ENCODE data around the gene ALG14.
A peak's percentile ranks its signal among the peaks of the same experiment; 100 is the strongest.

The ALG14 gene

DNA sequence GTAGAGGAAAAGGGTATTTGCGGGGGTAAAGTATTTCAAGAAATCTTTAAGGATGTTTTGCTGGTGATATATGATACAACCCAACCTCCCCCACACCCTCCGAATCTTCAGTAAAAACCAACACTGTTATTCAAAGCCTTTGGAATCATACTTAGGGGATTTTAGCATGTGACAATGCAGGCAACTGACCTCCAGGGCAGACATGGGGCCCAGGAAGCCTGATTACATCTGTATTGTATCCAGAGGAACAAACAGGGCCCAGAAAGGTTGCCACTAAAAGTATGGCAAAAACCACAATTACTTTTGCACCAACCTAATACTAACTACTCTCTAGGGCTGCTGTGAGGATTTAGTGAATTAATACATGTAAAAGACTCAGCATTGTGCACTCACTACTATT, 102.0 kb downstream of the ALG14 start:
- ATAC-seq (ENCODE audit: insufficient read depth, low read depth) (no peak), DNase-seq (no peak)
- H2AFZ ChIP-seq (ENCODE audit: low read depth, low read length), result no peak overlapping the region
- H3K27me3 ChIP-seq (ENCODE audit: insufficient read depth, low read length, poor library complexity), result no peaks in the 10 kb centered on the region
- H3K4me2 ChIP-seq (ENCODE audit: insufficient read depth, low read length), result no peak overlapping the region
- TF ChIP-seq, protein P1, sequence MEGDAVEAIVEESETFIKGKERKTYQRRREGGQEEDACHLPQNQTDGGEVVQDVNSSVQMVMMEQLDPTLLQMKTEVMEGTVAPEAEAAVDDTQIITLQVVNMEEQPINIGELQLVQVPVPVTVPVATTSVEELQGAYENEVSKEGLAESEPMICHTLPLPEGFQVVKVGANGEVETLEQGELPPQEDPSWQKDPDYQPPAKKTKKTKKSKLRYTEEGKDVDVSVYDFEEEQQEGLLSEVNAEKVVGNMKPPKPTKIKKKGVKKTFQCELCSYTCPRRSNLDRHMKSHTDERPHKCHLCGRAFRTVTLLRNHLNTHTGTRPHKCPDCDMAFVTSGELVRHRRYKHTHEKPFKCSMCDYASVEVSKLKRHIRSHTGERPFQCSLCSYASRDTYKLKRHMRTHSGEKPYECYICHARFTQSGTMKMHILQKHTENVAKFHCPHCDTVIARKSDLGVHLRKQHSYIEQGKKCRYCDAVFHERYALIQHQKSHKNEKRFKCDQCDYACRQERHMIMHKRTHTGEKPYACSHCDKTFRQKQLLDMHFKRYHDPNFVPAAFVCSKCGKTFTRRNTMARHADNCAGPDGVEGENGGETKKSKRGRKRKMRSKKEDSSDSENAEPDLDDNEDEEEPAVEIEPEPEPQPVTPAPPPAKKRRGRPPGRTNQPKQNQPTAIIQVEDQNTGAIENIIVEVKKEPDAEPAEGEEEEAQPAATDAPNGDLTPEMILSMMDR (IDR thresholded peaks at IDR 0.05; ENCODE audit: borderline replicate concordance, extremely low read depth, low read length, poor library complexity, severe bottlenecking), result no peak
- TF ChIP-seq EZH2 (IDR thresholded peaks at IDR 0.05; ENCODE audit: borderline replicate concordance, low read depth, low read length, severe bottlenecking), result no peak
- no peaks in the 10 kb centered on the region for H3K4me1 ChIP-seq (ENCODE audit: insufficient read depth, low read length)
- H3K9ac ChIP-seq (ENCODE audit: low read depth, low read length), result no peak overlapping the region
- no peaks in the 10 kb centered on the region for H3K36me3 ChIP-seq (ENCODE audit: insufficient read depth, low read length)
- no peak overlapping the region for H3K4me3 ChIP-seq (ENCODE audit: low read depth in 1 of 2, low read length in 2 of 2)
- no peak overlapping the region for H3K27ac ChIP-seq (ENCODE audit: low read length)
- H4K20me1 ChIP-seq (ENCODE audit: insufficient read depth, low read length), result no peaks in the 10 kb centered on the region
- no peaks in the 10 kb centered on the region for H3K9me3 ChIP-seq (ENCODE audit: insufficient read depth, low read length, severe bottlenecking)
- H3K79me2 ChIP-seq (ENCODE audit: insufficient read depth, low read length), result no peaks in the 10 kb centered on the region

DNA sequence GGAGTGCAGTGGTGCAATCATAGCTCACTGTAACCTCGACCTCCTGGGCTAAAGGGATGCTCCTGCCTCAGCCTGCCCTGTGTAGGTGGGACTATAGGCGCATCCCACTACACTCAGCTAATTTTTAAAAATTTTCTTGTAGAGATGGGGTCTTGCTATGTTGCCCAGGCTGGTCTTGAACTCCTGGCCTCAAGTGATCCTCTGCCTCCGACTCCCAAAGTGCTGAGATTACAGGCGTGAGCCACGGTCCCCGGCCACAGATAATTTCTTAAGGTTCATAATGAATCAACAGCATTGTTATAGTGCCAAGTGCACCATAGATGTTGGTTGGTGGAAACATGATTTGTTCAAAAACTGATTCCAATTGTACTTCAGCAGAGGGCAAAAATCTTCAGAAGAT, 103.6 kb downstream of the ALG14 start:
- no peaks in the 10 kb centered on the region for H3K4me1 ChIP-seq (ENCODE audit: insufficient read depth, low read length)
- H2AFZ ChIP-seq (ENCODE audit: low read depth, low read length), result no peak overlapping the region
- no peaks in the 10 kb centered on the region for H3K9me3 ChIP-seq (ENCODE audit: insufficient read depth, low read length, severe bottlenecking)
- no peak for TF ChIP-seq EZH2 (IDR thresholded peaks at IDR 0.05; ENCODE audit: borderline replicate concordance, low read depth, low read length, severe bottlenecking)
- TF ChIP-seq, protein P1 (IDR thresholded peaks at IDR 0.05; ENCODE audit: borderline replicate concordance, extremely low read depth, low read length, poor library complexity, severe bottlenecking), result no peak
- DNase-seq, result no peak
- no peaks in the 10 kb centered on the region for H3K36me3 ChIP-seq (ENCODE audit: insufficient read depth, low read length)
- no peak overlapping the region for H3K9ac ChIP-seq (ENCODE audit: low read depth, low read length)
- no peaks in the 10 kb centered on the region for H3K79me2 ChIP-seq (ENCODE audit: insufficient read depth, low read length)
- H3K27me3 ChIP-seq (ENCODE audit: insufficient read depth, low read length, poor library complexity), result no peaks in the 10 kb centered on the region
- no peak overlapping the region for H3K4me3 ChIP-seq (ENCODE audit: low read depth in 1 of 2, low read length in 2 of 2)
- ATAC-seq (ENCODE audit: insufficient read depth, low read depth), result no peak
- H3K27ac ChIP-seq (ENCODE audit: low read length), result no peak overlapping the region
- H4K20me1 ChIP-seq (ENCODE audit: insufficient read depth, low read length), result no peaks in the 10 kb centered on the region
- H3K4me2 ChIP-seq (ENCODE audit: insufficient read depth, low read length), result no peak overlapping the region

DNA sequence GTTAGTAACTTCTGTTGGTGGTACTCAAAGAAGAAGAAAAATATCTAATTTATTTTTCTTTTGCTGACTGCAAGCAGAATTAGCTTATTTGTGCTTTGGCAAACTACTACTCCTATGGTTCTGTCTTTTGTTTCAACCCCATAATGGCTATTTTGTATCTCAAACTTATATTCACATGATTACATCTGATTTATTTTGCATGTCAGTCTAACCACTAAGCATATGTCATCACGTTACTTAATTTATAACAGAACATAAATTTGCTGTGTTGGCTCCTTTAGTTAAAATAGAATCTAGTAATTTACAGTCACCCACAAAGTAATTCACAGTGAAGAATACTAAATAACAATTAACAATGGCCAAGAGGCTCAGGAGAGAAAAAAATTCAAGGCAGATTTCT, 106.7 kb downstream of the ALG14 start:
- no peak overlapping the region for H3K9ac ChIP-seq (ENCODE audit: low read depth, low read length)
- no peak overlapping the region for H3K27ac ChIP-seq (ENCODE audit: low read length)
- DNase-seq (no peak), ATAC-seq (ENCODE audit: insufficient read depth, low read depth) (no peak)
- peaks cover 15% of the 10 kb centered on the region for H3K4me1 ChIP-seq (ENCODE audit: insufficient read depth, low read length)
- H3K4me2 ChIP-seq (ENCODE audit: insufficient read depth, low read length), result no peak overlapping the region
- no peaks in the 10 kb centered on the region for H3K9me3 ChIP-seq (ENCODE audit: insufficient read depth, low read length, severe bottlenecking)
- H4K20me1 ChIP-seq (ENCODE audit: insufficient read depth, low read length), result no peaks in the 10 kb centered on the region
- H2AFZ ChIP-seq (ENCODE audit: low read depth, low read length), result no peak overlapping the region
- H3K79me2 ChIP-seq (ENCODE audit: insufficient read depth, low read length), result no peaks in the 10 kb centered on the region
- H3K36me3 ChIP-seq (ENCODE audit: insufficient read depth, low read length), result no peaks in the 10 kb centered on the region
- TF ChIP-seq, protein P1 (IDR thresholded peaks at IDR 0.05; ENCODE audit: borderline replicate concordance, extremely low read depth, low read length, poor library complexity, severe bottlenecking), result no peak
- no peak for TF ChIP-seq EZH2 (IDR thresholded peaks at IDR 0.05; ENCODE audit: borderline replicate concordance, low read depth, low read length, severe bottlenecking)
- no peaks in the 10 kb centered on the region for H3K27me3 ChIP-seq (ENCODE audit: insufficient read depth, low read length, poor library complexity)
- H3K4me3 ChIP-seq (ENCODE audit: low read depth in 1 of 2, low read length in 2 of 2), result no peak overlapping the region

DNA sequence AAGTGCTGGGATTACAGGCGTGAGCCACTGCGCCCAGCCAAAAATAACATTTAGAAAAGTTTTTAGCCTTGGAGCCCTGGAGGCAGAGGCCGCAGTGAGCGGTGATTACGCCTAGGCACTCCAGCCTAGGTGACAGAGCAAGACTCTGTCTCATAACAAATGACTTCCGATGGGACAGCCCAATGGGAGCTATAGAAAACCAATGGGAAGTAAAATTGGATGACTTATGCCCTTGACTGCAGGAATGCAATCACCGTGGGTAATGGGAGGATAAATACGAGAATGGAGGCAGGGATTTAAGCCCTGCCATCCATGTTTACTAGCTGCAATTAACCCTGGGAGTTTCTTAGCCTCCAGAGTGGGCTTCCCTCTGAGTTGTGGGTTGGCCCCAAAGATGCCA, 108.9 kb downstream of the ALG14 start:
- no peak for TF ChIP-seq EZH2 (IDR thresholded peaks at IDR 0.05; ENCODE audit: borderline replicate concordance, low read depth, low read length, severe bottlenecking)
- TF ChIP-seq, protein P1 (IDR thresholded peaks at IDR 0.05; ENCODE audit: borderline replicate concordance, extremely low read depth, low read length, poor library complexity, severe bottlenecking), result no peak
- H3K4me1 ChIP-seq (ENCODE audit: insufficient read depth, low read length), result peaks cover 15% of the 10 kb centered on the region
- DNase-seq (no peak), ATAC-seq (ENCODE audit: insufficient read depth, low read depth) (no peak)
- H3K4me2 ChIP-seq (ENCODE audit: insufficient read depth, low read length), result no peak overlapping the region
- no peaks in the 10 kb centered on the region for H3K36me3 ChIP-seq (ENCODE audit: insufficient read depth, low read length)
- no peaks in the 10 kb centered on the region for H4K20me1 ChIP-seq (ENCODE audit: insufficient read depth, low read length)
- H3K9me3 ChIP-seq (ENCODE audit: insufficient read depth, low read length, severe bottlenecking), result no peaks in the 10 kb centered on the region
- H2AFZ ChIP-seq (ENCODE audit: low read depth, low read length), result peak overlapping the region; percentile 22; the same call in 1 of the 2 replicates
- no peak overlapping the region for H3K27ac ChIP-seq (ENCODE audit: low read length)
- H3K27me3 ChIP-seq (ENCODE audit: insufficient read depth, low read length, poor library complexity), result no peaks in the 10 kb centered on the region
- no peak overlapping the region for H3K4me3 ChIP-seq (ENCODE audit: low read depth in 1 of 2, low read length in 2 of 2)
- no peak overlapping the region for H3K9ac ChIP-seq (ENCODE audit: low read depth, low read length)
- no peaks in the 10 kb centered on the region for H3K79me2 ChIP-seq (ENCODE audit: insufficient read depth, low read length)

All from DND-41 (cell line).